ENCODE data around the gene MT3.
A peak's percentile ranks its signal among the peaks of the same experiment; 100 is the strongest.
"Not testable (repeated sequence)": the region's sequence is repeated elsewhere in the genome, so short reads cannot be mapped to it uniquely, and the experiment has no call there.

Gene MT3

DNA sequence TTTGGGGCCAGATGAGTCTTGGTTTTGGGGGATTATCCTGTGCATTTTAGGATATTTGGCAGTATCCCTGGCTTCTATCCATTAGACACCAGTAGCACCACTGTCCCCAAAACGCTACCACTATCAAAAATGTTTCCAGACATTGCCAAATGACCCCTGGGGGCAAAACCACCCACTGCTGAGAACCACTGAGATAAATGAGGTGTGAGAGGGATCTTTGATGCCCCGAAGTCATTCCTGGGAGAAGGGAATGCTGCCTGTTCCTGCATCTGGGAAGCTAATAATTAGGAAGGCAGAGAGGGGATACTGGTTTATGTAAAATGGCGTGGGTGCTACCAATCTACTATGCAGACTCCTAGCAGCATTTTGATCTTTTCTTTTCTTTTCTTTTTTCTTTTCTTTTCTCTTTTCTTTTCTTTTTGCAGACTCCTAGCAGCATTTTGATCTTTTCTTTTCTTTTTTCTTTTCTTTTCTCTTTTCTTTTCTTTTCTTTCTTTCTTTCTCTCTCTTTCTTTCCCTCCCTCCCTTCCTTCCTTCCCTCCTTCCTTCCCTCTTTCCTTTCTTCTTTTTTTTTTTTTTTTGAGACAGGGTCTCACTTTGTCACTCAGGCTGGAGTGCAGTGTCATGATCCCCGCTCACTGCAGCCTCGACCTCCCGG lies 8.8 kb upstream of the MT3 start:
- DNase-seq, result no peak

DNA sequence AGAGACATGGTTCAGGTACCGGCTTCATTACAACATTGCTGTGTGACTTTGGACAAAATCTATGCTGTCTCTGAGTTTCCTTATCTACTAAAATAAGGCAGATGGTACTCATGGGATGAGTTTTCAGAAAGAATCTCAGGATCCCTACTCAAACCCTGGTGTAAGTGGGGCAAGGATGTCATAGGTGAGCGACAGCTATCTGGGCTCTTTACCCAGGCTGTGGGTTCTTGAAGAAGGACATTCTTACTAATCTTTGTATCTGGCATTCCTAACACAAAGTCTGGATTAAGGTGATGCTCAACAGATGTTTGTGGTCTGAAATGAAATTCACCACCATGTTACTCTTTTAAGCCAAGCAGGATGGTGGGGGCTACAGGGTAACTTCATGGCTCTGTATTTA lies 6.4 kb upstream of the MT3 start:
- DNase-seq, result not testable (repeated sequence)

DNA sequence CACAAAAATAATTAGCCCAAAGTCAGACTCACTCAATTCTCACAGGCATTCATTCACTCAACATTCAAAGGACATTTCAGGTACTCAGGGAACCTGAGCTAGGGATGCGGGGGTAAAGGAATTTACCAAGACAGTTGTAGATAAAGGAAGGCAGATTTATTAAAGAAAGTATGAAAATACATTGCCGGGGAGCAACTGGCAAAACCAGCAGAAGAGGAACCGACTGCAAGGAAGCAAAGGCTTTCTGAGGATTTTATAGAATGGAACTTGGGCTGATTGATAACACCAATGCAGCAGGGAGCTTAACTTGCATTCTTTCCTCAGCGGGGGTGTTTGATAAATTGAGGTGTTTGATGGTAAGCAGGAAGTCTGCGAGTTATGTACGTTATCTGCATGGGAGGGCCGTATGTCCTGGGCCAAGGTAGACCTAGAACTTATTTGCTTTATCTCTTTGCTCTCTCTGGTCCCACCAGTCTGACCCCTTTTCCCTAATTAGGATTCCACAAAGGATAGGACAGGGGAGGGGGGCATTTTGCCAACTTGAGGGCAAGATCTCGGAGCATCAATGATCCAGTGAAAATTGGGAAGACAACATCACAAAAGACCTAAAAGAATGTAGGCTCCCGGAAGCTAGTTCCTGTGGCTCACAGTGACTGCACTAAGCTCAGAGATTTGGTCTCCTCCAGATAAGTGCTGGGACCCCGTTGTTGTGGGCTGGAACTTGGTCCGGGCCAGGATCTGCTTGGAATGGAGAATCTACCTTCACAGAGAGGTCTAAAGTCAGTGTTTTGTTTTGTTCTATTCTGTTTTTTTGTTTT lies 5.8 kb upstream of the MT3 start:
- no peak for DNase-seq

DNA sequence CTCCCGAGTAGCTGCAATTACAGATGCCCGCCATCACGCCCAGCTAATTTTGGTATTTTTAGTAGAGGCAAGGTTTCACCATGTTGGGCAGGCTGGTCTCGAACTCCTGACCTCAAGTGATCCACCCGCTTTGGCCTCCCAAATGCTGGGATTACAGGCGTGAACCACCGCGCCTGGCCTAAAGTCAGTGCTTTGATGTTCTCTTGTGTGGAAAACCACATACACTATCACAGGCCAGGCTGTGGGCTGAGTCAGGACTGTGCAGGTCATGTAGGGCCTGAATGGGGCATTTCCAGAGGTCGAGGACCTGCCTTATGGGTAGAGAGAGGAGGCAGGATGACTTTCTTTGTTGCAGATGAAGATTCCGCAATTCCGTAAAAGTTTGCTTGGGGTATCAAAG lies 5.1 kb upstream of the MT3 start:
- no peak for DNase-seq

DNA sequence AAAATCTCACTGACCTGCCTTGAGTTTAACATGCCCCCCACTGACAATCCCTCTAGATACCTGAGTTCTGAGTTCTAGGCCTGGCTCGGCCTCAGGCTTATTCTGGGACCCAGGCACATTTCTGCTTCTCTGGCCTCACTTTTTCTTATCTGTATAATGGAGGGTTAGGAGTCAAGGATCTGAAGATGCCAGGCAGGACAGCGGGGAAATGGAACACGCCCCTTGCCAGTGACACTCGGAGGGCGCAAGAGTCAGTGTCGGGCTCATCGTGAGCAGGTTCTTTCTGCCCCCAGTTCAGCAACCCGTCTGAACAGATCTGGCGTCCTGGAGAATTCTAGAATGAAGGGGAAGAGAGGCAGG lies 567 bp upstream of the MT3 start:
- DNase-seq, result no peak

DNA sequence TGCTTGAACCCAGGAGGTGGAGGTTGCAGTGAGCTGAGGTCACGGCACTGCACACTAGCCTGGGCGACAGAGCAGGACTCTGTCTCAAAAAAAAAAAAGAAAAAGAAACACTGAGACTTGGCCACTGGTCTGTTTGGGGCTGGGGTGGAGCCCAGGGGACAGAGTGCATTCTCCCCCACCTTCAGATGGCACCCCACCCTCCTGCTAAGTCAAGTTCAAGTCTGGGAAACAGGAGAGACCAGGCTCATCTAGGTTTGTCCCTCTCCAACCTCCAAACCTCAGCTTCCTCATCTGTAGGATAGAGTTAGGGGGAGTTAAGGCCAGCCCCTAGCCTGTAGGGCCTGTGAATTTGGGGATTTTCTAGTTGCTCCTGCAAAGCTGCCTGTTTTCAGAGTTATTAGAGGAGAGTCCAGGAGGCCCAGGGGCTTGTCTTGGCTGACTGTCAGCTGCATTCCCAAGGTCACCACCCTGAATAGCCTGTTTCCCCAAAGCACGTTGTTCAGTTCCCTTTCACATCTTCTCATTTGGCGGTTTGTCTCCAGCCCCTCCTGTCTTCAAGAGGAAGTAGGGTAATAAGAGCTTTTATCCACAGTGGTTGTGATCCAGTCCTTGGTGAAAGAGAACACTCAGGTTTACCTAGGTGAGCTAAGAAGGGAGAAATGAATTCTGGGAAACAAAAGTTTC lies 2.2 kb downstream of the MT3 start:
- no peak for DNase-seq

DNA sequence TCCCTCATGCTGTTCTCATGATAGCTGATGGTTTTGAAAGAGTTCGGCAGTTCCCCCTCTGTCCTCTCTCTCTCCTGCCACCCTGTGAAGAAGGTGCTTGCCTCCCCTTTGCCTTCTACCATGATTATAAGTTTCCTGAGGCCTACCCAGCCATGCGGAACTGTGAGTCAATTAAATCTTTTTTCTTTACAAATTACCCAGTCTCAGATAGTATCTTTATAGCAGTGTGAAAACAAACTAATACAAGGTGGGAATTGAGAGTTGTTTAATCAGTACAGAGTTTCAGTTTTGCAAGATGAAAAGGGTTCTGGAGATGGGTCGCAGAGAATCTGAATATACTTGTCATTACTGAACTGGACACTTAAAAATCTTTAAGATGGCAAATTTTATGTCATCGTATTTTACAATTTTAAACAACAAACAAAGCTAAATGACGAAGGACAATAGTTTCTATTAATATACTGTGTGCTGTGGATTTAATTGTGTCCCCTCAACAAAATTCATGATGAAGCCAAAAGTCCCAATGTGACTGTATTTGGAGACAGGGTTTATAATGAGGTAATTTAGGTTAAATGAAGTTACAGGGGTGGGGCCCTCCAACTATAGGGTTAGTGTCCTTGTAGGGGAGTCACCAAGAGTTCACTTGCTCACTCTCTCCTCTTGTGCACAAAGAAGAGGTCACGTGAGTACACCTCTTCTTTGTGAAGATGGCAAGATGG lies 4.4 kb downstream of the MT3 start:
- DNase-seq, result no peak

DNA sequence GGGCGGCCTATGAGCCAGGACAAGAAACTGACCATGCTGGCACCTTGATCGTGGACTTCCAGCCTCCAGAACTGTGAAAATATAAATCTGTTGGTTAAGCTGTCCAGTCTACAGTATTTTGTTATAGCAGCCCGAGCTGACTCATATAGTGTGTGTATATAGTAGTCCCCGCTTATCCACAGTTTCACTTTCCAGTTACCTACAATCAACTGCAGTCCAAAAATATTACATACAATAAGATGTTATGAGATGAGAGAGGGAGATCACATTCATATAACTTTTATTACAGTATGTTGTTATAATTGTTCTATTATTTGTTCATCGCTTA lies 4.9 kb downstream of the MT3 start:
- DNase-seq, result no peak

DNA sequence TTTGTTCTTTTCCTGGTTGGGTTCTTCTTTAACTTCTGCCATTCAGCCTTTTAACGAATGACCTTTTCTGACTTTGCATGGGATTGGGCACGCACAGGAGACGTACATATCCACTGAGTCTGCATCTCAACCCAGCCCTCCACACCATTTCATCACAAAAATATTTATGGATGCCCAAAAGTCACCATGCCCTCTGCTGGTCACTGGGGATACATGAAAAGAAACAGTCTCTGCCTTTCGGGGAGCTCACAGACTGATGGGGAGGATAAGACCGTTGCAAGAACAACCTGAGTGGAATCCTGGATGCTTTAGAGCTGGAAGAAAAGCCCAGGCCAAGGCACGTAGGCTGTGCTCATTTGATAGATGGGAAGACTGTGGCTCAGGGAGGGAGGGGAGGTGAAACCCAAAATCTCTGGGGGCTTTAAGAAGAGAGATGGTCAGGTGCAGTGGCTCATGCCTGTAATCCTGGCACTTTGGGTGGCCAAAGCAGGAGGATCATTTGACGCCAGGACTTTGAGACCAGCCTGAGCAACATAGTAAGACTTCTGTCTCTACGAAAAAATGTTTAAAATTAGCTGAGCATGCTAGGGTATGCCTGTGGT lies 11.2 kb downstream of the MT3 start:
- DNase-seq, result no peak

DNA sequence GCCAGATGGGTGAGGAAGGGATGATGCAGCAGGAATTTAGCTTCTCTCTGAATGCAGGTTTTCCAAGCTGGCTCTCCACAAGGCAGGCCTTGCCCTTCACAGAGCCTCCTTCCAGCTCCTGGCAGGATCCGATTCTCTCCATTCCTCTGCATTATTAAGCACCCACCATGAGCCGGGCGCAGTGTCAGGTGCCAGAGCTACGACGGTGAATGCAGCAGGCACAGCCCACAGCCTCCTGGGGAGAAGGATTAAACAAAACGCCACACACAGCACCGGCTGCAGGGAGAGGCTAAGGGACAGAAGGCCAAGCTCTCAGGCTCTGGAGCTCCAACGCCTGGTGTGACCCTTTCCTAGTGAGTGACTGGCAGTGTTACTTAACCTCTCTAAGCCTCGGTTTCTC lies 12.0 kb downstream of the MT3 start:
- no peak for DNase-seq

DNA sequence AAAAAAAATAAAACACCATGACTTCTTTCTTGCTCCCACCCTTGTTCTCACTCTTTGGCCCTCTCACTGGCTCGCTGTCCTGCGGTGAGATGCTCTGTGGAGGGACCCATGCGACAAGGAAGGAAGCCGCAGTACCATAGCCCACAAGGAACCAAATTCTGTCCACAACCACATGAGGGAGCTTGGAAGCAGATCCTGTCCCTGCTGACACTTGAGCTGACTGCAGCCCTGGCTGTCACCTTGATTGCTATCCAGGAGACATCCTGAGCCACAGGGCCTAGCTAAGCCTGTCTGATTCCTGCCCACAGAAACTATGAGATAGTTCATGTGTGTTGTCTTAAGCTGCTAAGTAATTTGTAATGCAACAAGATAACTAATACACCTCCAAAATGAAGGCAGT lies 14.3 kb downstream of the MT3 start:
- no peak for DNase-seq

DNA sequence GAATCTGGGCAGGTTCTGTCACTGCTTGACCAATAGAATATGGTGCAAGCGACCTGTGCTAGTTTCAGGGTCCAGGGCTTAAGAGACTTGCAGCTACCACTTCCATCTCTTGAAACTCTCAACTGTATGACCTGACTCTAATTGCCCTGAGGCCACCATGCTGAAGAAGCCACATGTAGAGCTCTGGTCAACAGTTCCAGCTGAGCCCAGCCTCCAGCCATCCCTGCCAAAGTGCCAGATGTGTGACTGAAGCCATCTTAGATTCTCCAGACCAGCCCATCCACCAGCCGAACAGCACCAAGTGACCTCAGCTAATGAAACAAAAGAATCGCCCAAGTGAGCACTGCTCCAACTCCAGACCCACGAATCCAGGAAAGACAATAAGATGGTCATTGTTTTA lies 15.6 kb downstream of the MT3 start:
- no peak for DNase-seq

DNA sequence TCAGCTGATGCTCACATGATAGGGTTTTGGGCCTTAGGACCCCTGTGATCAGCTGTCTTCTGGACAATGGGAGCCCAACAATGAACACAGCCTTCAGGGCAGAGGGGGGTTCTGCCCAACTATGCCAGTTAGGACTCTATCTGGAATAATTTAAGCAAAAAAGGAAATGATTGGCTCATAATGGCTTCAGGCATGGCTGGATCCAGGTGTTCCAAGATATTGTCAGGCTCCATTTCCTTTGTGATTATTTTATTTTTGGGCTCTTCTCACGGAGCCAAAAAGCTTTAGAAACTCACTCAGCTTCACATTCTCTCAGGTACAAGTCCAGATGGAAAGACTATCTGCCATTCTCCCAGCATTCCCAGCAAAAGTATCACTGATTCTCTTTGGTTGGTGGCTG lies 16.1 kb downstream of the MT3 start:
- DNase-seq, result no peak

DNA sequence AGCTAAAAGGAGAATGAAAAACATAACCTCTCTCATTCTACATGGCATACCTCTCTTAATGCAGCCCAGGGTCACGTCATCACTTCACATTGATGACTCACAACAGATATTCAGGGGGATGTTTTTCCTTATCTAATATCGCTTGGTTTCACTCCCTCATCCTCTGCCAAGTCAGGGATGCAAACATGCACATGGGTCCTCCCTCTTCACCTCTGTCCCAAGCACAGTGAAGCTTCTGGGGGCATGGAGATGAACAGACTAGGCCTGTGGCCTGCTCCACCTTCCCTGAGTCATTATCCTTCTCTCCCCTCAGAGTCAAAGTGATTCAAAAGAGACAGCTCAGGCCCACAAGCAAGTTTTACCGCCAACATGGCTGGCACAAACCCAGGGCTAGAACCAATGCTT lies 16.7 kb downstream of the MT3 start:
- DNase-seq, result no peak

DNA sequence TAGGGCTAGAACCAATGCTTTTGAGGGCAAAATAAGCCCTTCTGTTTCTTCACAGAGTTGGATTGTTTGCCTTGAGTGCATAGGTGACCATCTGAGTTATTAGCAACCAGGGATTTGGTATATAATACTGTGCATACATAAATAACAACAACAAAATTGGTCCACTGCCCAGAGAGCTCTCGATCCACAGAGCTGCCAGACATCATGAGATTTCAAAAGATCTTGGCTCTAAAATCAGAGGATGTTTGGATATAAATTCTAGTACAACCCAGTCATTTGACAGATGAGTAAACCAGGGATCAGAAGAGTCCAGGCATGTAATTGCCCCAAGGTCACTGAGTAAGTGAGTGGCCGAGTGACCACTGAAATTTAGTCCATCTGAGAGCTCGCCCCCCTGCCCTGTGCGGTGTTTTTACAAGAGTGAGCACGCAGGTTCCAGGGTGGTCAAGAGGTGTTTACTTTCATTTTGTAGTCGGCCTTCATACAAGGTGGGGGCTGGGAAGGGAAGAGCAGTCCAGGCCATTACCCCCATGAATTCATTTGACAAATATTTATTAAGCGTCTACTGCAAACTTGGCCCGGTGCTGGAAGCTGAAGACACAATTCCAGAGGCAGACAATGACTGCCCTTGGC lies 17.3 kb downstream of the MT3 start:
- DNase-seq, result no peak

DNA sequence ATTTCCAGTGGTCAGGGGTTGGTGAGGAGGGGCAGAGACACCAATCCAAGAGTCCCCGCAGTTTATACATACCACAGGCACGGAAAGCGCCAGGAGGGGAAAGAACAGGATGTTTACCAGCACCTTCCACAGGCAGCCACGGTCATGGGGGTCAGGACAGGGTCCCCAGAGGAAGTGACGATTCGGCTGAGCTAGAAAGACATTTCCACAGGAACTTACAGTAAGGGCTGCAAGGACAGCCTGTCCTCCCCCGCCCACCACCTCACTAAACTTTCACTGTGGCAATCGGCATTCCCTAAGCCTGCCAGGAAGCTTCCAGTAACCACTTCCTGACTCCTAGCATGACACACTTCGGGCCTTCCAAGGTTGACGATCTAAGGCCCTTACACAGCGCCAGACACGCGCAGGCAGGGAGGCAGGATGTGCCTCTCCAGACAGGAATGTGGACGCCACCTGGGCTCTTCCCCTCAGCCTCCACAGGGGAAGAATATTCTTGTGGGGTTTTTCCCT lies 17.8 kb downstream of the MT3 start:
- no peak for DNase-seq

DNA sequence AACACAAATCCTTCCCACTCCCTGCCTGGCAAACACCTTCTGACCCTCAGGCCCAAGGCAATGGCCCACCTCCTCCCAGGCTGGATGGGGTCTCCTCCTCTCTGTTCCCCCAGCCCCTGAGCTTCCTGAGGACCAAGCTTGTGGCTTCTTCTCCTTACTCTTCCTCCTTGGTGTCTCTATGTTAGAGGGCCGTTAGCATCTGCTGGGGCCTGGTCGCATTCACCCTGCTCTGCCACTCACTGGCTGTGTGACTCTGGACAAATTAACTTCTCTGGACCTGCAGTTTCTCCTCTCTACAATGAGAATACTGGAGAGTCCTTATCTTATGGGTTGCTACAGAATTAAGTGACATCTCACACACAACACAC lies 18.3 kb downstream of the MT3 start:
- no peak for DNase-seq

DNA sequence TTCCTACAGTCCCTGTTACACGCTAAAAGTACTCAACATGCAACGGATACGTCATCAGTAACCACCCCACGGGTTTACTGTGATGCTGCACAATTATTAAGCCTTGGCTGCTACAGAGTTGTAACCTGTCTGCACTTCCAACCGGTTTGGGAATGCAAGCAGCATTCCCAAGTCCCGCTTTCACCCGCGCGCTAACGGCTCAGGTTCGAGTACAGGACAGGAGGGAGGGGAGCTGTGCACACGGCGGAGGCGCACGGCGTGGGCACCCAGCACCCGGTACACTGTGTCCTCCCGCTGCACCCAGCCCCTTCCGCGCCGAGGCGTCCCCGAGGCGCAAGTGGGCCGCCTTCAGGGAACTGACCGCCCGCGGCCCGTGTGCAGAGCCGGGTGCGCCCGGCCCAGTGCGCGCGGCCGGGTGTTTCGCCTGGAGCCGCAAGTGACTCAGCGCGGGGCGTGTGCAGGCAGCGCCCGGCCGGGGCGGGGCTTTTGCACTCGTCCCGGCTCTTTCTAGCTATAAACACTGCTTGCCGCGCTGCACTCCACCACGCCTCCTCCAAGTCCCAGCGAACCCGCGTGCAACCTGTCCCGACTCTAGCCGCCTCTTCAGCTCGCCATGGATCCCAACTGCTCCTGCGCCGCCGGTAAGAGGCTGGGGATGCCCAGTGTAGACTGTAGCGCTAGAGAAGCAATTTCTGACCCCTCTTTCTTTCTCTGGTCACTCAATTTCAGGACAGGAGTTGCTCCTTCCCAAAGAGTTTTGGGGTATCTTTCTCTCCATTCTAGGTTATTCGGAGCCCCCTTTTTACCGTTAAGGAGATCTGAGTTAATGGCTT lies 18.9 kb downstream of the MT3 start, which contains the start of gene MT2A:
Gene MT2A, plus strand, starts transcription at position 542 of the 833 bp plus-strand sequence. Its CDS starts 72 bp downstream, at position 614.
- DNase-seq, result peak; percentile 56

DNA sequence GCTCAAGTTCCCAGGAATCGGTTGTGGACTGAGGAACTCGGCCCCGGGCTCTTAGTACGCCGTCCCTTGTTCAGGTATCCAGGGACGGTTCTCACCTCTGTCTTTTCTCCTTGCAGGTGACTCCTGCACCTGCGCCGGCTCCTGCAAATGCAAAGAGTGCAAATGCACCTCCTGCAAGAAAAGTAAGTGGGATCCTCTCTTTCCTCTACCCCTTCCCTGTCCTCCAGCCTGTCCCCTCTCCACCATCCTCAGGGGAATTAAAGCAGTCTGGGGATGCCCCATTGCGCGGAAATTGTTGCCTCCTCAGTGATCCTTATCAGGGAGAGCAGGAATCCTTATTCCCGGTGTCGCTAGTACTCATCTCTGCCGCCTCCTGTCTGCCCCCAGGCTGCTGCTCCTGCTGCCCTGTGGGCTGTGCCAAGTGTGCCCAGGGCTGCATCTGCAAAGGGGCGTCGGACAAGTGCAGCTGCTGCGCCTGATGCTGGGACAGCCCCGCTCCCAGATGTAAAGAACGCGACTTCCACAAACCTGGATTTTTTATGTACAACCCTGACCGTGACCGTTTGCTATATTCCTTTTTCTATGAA lies 19.6 kb downstream of the MT3 start:
- no peak for DNase-seq

DNA sequence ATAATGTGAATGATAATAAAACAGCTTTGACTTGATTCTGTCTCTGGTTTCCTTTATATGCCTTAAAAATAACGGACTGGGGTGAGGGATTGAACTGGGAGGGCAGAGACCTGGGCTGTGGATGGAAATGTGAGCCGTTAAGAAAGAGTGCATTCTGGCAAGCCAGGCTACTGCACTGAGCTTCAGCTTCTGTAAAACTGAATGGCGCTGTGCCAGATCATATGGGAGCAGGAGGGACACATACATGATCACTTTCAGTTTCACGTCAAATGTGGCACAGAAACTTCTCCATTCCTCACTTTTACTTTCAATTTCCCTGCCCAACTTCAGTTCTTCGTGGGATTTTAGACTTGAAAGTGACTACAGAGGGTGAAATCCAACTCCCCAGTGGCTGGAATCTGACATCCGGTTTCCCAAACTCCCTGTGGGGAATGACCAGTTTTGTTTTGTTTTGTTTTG lies 20.2 kb downstream of the MT3 start:
- peak; percentile 70 for DNase-seq

DNA sequence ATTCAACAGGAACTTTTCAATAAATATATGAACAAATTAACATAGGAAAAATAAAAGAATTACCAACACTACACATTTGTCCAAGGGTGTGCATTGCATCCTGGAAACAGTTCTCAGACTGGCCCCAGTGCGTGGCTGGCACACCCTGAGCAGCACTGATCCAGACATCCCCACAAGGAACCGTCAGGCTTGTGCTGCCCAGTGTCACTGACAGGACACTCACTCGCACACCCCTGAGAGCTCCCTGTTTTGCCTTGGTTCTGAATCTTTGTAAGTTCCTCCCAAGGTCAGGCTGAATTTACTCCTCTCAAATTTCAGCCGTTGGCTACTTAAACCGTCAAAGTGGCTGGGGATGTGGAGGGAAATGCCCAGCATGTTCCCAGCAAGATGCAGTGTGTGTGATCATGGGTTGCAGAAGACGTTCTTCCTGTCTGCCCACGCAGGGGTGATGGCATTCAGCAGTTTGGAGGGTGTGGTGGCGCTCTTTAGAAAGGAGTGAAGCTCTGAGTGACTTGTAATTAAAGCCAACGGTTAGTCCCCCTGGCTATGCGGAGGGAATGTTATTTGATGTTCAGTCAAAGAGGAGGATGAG lies 20.8 kb downstream of the MT3 start:
- no peak for DNase-seq
